DMS53 treated with DMSO at 0.1 percent for 48 hours (cell line): Measurements from ENCODE around the gene SLC38A10.
A peak's percentile ranks its signal among the peaks of the same experiment; 100 is the strongest.

Source experiments
- DNase-seq: peaks from one replicate; lab custom pipeline; 2025; ENCODE audit not compliant: unreplicated experiment; lab: John Stamatoyannopoulos, UW

Gene SLC38A10

DNA sequence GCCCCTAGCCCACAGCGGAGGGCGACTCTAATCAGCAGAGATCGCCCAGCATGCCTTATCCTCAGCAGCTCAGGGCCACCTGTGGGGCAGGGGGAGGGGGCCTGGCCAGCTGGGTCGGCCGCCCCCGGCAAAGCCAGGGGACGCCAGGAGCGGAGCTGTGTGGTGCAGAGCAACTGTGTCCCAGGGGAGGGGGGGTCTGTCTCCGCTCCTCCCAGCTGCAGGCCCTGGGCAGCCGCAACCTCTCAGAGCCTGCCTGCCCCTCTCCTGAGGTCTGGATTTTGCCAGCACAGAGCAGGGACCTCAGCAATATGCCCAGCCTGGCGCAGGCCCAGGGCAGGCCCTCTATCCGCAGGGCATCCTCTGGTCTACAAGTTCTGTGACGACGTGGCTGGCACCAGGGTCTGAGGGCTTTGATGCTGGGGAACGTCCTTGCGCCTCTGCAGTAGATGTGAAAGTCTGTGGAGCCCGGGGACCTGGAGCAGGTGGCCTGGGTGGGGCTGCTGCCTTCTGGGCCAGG, 36.5 kb upstream of the SLC38A10 start:
- DNase-seq: no peak

- DNase-seq: no peak
Measured at GRCh38 chr17:81330884-81331245, 35.8 kb upstream of the SLC38A10 start.

DNA sequence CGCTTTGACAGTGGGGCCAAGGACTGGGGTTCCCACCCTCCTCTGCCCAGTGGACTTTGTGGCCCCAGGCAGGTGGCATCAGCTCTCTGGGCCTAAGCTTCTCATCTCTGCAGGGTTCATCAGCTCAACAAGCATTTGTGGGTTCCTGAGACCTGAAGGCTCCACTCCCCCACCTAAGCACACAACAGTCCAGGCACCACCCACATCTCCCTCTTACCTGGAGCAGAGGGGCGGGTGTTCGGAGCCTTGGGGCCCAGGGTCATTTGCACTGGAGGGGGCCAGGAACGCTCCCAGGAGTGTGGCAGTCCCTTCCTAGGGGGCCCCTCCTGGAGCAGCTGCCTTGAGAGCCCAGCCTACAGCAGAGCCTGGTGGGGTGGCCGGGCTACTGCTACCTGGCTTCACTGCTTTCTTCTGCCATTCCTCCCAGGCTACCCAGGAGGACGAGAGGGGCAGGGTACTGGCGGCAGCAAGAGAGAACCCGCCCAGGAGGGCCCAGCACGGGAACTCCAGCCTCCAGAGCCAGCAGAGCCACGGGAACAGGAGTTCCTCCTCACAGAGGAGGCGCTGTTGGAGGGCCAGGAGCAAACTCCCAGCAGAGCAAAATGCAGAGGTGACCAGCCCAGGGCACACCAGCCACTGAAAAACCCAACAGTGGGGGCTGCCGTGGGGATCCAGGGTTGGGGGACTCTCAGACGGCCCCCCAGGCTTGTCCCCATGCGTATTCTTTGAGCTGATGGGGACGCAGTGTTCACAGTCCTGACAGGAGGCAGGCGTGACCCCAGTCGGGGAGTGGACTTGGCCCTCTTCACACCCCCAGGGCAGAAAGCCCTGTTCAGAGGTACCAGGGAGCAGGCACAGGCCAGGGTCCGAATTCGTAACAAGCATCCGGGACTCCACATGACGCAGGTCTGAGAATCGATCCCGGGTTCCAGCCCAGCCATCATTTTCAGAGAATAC, 35.1 kb upstream of the SLC38A10 start:
- peak; percentile 69 for DNase-seq

DNA sequence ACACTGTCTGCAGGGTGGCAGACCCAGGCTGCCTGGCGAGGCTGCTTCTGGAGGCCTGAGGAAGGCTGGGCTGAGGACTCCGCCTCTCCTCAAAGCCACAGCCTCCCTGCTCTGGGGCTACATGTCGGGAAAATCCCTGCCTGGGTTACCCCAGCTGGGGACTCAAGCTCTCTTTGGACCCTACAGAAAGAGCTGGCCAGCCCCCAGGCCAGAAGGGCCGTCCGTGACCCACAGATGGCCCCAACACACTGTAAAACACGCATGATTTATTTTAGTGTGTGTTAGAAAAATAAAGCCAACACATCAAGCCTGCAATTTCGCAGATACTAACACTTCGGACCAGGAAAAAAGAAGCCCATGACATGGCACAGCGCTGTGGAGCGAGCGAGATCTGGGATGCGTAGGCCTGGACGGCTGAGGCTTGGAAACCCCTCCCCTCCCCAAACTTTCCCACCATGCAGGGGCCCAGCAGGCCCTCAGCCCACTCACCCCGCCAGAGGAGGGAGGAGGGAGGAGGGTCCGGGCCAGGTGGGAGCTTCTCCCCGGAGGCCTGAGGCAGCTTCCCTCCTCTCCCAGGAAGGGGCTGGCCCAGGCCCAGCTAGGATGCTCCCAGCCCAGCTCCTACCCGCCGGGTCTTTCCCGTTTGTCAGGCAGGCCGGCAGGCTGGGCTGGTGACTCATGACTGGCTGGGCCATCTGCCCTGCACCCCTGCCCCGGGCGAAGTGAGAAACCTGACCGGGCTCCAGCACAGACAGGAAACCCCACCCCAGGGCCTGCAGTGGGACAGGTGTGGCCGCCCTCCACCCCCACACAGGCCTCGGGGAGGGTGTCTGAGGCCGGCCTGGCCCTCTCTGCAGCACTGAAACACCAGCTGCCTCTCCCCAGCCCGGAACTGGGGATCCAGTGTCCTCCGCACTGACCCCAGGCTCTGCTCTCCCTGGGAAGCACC, 34.1 kb upstream of the SLC38A10 start:
- DNase-seq: peak; percentile 92

GRCh38 chr17:81328489-81328888, 33.4 kb upstream of the SLC38A10 start:
- no peak for DNase-seq

DNA sequence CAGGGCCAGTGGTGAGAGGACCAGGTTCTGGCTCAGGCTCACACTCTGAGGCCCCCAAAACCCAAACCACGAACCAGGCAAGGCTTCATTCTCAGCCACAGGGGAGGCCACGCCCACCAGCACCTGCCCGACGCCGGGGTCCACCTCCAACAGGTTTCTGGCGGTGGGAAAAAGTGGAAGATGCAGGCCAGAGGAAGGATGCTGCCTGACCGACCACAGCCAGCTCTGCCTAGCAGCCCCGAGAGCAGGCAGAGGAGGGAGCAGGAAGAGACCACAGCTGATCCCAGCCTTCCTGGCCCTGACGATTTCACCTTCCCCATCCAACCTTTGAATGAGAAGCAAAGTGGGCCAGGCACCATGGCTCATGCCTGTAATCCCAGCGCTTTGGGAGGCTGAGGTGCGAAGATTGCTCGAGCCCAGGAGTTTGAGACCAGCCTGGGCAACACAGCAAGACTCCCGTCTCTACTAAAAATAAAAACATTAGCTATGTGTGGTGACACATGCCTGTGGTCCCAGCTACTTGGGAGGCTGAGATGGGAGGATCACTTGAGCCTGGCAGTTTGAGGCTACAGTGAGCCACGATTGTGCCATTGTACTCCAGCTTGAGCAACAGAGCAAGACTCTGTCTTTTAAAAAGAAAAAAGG, 30.7 kb upstream of the SLC38A10 start:
- no peak for DNase-seq

- no peak for DNase-seq
Measured at GRCh38 chr17:81324851-81325713, 30.0 kb upstream of the SLC38A10 start.

DNA sequence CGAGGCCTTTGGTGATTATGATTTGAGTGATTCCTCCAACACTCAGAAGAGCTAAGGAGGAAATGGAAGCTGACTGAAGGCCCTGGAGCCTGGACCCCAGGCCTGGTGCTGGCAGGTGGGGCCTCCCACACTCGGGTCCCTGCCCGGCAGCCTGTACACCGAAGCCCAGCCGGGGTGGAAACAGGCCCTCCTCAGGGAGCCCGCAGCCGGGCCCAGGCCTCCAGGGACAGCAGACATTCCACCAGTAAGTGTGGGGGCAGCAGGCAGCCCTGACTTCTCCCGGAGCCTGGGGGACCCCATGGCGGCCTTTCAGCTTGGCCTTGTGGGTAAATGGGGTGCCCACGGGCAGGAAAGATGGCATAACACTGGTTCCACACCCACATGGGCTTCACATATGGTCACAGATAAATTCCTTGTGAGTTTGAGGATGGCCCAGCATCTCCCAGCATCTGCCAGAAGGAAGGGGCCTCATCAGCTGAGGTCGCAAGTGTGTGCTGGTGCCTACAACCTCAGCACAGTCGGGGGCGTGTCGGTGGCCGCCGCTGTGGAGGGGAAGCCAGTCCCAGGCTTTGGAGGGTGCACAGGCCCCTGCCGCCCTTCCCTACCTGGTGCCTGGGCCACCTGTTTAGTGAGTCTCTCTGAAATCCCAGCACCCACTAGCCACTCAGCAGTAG, 29.2 kb upstream of the SLC38A10 start:
- no peak for DNase-seq

- DNase-seq: no peak
Measured at GRCh38 chr17:81323411-81323868, 28.3 kb upstream of the SLC38A10 start.

- DNase-seq: no peak
Measured at GRCh38 chr17:81323083-81323369, 27.9 kb upstream of the SLC38A10 start.

GRCh38 chr17:81322271-81323082, 27.4 kb upstream of the SLC38A10 start:
- no peak for DNase-seq

- no peak for DNase-seq
Measured at GRCh38 chr17:81317961-81318605, 23.0 kb upstream of the SLC38A10 start.

DNA sequence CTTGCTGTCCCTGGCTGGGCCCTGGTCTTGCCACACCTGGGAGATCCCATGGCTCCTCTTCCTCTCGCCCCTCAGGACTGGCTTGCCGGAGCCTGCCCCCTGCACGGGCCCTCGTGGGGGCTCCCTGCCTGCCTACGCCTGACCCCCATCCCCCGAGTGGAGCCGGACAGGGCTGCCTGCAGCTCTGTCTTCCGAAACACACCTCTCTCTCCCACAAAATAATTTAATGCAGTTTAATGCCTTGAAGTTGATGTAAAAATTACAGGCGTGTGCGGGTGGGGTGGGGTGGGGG, 22.4 kb upstream of the SLC38A10 start:
- DNase-seq: no peak

DNA sequence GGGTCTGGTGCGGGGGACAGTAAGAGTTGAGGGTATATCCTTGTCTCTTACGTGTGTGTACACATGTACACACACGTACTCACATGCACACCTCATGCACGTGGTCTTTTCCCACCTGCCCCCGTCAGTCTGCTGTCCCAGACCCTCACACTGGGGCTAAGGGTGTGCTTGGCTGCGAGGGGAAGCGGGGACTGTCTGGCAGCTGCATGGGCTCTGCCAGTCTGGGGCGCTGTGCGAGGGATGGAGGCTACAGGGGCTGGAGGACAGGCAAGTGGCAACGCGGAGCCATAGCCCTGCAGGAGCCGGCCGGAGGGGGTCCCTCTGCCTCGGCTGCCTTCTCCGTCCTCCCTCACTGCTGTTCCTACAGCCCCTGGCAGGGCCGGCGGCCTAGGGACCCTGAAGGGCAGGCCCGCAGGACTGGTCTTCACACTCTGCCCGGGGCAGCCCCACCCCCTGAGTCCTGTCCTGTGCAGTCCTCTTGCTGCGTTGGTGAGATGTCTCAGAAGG, 20.8 kb upstream of the SLC38A10 start:
- no peak for DNase-seq

DNA sequence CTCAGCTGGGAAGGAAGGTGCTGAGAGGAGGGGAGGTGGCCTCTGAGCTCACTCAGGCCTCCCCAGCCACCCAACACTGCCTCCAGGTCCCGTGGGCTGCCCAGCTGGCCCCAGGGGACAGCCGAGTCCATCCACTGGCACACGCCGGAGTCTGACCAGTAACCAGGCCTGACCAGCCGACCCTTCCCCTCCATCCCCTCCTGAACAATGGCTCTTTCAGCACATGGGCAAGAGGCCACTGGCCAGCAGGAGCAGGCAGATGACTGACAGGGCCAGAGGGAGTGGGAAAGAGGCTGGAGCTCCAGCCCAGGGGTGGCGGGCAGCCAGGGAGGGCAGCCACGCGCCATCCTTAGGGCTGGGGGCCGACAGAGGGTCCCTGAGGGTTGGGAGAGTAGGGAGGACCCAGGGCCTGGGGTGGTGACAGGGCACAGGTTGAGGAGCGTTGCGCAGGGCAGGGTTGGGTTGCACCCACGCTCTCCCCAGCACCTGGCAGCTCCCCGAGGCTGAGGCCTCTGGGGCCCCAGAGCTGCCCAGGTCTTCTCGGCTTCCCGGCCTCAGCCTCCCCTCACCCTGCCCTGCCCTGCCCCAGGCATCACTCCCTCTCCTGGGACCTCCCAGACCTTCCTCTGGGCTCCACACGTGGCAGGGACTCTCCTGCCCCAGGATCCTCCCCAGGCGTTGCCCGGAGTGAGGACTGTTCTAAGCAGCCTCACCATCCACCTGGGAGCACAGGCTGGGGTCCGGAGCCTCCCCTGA, 20.2 kb upstream of the SLC38A10 start:
- DNase-seq: no peak

DNA sequence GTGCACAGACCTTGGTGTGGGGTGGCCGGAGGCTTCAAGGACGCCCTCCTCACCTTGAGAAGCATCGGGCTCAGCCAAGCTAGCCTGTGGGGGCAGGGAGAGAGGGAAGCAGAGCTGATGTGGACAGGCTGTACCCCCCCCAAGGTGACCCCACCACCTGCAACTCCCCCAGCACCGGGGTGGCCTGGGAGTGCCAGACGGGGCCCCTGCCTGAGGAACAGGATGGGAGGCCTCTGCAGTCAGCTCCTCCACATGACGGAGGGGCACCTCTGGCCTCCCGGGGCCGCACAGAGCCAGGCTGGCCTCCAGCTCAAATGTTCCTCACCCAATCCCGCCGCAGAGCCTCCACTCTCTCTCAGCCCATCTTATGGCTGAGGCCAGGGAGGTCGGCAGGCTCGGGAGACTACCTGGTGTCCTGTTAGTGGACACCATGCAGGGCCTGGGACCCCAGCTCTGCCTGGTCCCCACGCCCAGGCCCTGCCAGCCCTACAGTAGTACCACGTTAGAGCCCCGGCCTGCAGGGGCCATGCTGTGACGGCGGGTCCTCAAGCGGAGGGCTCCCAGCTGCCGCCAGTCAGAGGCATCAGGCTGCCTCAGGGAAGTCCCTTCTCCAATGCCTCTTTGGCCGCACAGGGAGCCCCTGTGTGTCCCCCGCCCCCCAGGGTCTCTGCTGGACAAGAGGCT, 19.4 kb upstream of the SLC38A10 start:
- DNase-seq: no peak

DNA sequence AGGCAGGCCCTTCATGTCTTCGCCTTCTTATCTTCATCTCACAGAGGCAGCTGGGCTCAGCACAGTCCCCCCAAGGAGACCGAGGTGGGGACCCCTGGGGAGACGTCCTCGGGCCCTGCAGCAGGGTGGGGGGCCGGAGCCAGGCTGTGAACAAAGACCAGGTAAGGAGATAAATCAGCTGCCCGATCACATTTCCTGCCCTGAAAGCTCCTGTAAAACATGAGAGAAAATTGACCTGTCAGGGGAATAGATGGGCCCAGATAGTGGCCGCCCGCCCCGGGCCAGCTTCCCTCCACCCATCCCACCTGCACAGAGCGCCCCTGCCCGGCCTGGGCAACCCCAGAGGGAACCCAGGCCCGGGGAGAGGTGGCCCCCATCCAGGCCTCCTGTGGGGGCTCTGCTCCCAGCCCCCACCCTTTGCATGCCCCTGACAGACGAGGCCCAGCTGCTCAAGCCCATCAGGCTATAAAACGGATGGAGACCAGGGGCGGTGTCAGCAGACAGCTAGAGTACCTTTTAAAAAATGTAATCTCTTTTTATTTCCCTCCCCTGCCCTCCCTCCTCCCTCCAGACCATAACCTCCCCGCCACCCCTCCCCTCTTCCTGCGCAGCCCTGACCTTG, 18.8 kb upstream of the SLC38A10 start:
- DNase-seq: no peak
